Adipose tissue (tissue), 3 donors: ENCODE data around the gene MTA3. TPM values are rescaled to one million over a fixed set of nuclear protein-coding genes. Genes with fewer than 3 reads are reported as not detected.
"Not testable (repeated sequence)": the region's sequence is repeated elsewhere in the genome, so short reads cannot be mapped to it uniquely, and the experiment has no call there.

Experiments
- H3K27ac ChIP-seq: one replicate; pipeline ENCODE4 v1.5.1; 2013; ENCODE audit warnings: low read depth, low read length
- WGBS, 3 donors: extraction: QIAGEN DNeasy Blood & Tissue Kit; methylation state at CpG; one replicate each; pipeline ENCODE4 v1.1.7; 2013; 5-methylcytosine and 5-hydroxymethylcytosine counted together
- polyA plus RNA-seq, 3 donors: library from polyadenylated mRNA; stranded (reverse); fragments of 200-250 nt; gene quantifications; one replicate each; pipeline ENCODE4 v1.2.3, GENCODE V29; 2013
- donor health status: healthy with polysubstance abuse.
- donor health status: Bipolar disorder and iron deficiency.
- donor health status: healthy.

MTA3 gene
- polyA plus RNA-seq, 3 donors: 17.2 to 28.3 (median 20.0) TPM

GRCh38 chr2:42640261-42640660 lies 71.8 kb downstream of the MTA3 start:
- H3K27ac ChIP-seq: no peak overlapping the region
- WGBS, 3 donors: 83 to 93% (median 92%) methylated on average over 1 of the region's 1 CpG

DNA sequence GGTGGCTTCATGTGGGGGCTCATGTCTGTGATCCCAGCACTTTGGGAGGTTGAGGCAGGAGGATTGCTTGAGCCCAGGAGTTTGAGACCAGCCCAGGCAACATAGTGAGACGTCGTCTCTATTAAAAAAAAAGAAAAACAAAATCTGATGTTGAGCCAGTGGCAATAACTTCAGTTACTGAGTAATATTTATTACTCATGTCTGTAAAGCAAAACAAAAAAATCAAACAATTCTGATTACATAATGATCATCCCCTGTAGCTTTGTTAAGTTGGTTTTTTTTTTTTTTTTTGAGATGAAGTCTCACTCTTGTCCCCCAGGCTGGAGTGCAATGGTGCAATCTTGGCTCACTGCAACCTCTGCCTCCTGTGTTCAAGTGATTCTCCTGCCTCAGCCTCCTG lies 73.9 kb downstream of the MTA3 start:
- 84 to 98% (median 96%) methylated on average over 2 of the region's 2 CpGs for WGBS, 3 donors

DNA sequence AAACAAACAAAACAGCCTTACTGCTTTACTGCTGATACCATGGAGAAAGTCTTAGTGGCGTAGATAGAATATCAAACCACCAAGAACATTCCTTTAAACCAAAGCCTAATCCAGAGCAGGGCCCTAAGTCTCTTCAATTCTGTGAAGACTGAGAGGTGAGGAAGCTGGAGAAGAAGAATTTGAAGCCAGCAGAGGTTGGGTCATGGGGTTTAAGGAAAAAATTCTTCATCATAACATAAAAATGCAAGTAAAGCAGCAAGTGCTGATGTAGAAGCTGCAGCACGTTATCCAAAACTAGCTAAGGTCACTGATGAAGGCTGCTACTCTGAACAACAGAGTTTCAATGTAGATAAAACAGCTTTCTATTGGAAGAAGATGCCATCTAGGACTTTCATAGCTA lies 77.1 kb downstream of the MTA3 start:
- WGBS, 3 donors: 98% methylated on average over 2 of the region's 2 CpGs

More for the DNA sequence above, 73.9 kb downstream of the MTA3 start:
- H3K27ac ChIP-seq: not testable (repeated sequence)

GRCh38 chr2:42648796-42649195 lies 80.4 kb downstream of the MTA3 start:
- H3K27ac ChIP-seq: no peak overlapping the region
- WGBS, 3 donors: 69 to 88% (median 70%) methylated on average over 8 of the region's 8 CpGs

More for the DNA sequence above, 77.1 kb downstream of the MTA3 start:
- no peak overlapping the region for H3K27ac ChIP-seq

GRCh38 chr2:42651057-42651456 lies 82.6 kb downstream of the MTA3 start:
- 93 to 97% (median 93%) methylated on average over 1 of the region's 1 CpG for WGBS, 3 donors
- H3K27ac ChIP-seq: no peak overlapping the region

- 81 to 85% (median 81%) methylated on average over 6 of the region's 6 CpGs for WGBS, 3 donors
- H3K27ac ChIP-seq: no peak overlapping the region
Measured at GRCh38 chr2:42652086-42652485, 83.7 kb downstream of the MTA3 start.

DNA sequence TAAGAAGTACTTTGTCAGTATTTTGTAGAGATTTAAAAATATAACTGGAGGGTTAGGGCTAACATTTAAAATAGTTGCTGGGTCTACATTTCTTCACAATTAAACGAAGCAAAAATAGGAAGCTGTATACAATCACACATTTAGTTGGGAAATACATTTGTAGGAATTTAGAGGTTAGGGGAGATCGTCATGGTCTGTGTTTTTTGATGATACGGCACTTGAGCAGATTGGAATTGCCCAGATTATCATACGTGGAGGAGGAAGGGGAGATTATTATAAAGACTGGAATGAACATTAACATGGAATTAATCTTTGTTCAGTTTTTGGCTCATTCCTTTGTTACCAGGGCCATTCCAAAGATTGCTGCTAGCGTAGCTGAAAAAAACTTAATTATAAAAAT lies 84.6 kb downstream of the MTA3 start:
- H3K27ac ChIP-seq: no peak overlapping the region
- WGBS, 3 donors: 55 to 85% (median 68%) methylated on average over 5 of the region's 5 CpGs

DNA sequence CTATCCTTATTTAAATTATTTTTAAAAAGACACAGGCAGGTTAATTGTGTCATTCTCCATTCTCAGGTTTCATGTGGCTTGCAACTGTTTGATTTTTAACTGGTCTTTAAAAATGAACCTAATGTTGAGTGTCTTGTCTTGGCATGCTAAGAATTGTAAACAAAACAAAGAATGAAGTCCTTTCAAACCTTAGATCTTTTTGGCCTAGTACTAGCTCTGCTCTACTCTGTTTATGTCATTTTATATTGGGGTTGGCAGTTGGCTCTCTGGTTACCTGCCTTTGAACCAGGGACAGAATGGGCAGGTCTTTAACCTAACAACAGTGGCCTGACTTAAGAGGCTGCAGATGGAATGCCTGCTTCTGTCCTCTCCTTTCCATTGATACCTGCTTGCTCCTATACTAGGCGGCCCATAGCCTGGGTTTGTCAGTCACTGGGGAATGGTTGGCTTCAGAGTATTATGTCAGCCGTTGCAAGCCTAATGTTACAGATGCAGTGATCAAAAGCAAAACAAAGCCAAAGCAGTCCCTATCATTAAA lies 85.5 kb downstream of the MTA3 start:
- no peak overlapping the region for H3K27ac ChIP-seq
- WGBS, 3 donors: 93 to 96% (median 94%) methylated on average over 2 of the region's 2 CpGs

- 83 to 94% (median 88%) methylated on average over 8 of the region's 8 CpGs for WGBS, 3 donors
- no peak overlapping the region for H3K27ac ChIP-seq
Measured at GRCh38 chr2:42658306-42658705, 89.9 kb downstream of the MTA3 start.

- no peak overlapping the region for H3K27ac ChIP-seq
Measured at GRCh38 chr2:42659609-42660008, 91.2 kb downstream of the MTA3 start.

GRCh38 chr2:42663106-42663780 lies 94.8 kb downstream of the MTA3 start:
- no peak overlapping the region for H3K27ac ChIP-seq
- WGBS, 3 donors: 22 to 37% (median 23%) methylated on average over 3 of the region's 3 CpGs

More at GRCh38 chr2:42659609-42660008, 91.2 kb downstream of the MTA3 start:
- WGBS, 3 donors: 63 to 76% (median 71%) methylated on average over 4 of the region's 4 CpGs

GRCh38 chr2:42663828-42664227 lies 95.4 kb downstream of the MTA3 start:
- H3K27ac ChIP-seq: no peak overlapping the region
- WGBS, 3 donors: 52 to 67% (median 58%) methylated on average over 3 of the region's 3 CpGs

DNA sequence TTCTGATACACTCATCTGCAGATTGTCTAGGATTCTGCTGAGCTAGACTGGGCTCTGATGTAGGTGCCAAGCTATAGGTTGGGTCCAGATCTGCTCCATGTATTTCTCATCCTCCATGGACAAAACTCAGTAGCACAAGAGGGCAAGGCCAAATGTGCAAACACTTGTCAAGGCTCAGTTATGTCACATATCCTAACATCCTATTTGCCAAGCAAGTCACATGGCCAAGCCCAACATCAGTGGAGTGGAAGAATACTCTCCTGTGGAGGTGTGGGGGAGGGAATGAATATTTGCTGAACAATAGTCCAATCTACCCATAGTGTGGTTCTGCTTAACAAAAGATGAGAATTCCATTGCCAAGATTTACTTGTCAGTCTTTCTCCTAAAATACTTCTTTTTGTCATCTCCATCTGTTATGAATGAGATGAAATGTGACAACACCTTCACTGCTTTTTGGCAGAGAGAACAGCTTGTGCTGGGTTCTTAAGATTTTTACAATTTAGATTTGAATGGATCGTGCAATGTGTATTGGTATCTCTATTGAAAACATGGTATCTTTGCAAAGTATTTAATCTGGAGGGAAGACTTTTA lies 105.7 kb downstream of the MTA3 start:
- WGBS, 3 donors: 97 to 100% (median 97%) methylated on average over 1 of the region's 1 CpG

GRCh38 chr2:42675815-42676214 lies 107.4 kb downstream of the MTA3 start:
- H3K27ac ChIP-seq: no peak overlapping the region
- WGBS, 3 donors: 85 to 99% (median 96%) methylated on average over 2 of the region's 2 CpGs

More for the DNA sequence above, 105.7 kb downstream of the MTA3 start:
- H3K27ac ChIP-seq: no peak overlapping the region

DNA sequence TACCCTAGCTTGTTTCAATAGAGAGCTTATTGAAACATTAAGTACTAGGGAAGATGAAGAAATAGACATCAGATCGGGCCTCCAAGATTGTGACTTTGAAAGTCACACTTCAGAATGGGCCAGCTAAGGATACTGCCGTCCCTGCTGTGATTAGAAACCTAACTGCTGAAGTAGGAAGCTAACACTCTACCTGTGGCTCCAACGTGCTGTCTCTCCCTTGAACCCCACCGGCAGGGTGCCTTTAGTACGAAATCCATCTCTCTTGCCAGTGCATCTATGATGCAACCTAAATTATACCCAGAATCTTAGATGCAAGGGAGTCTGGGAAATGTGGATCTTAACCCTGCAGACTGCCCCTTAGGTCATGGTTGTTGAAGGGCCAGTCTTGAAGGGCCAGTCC lies 116.9 kb downstream of the MTA3 start:
- H3K27ac ChIP-seq: no peak overlapping the region
- WGBS, 3 donors: 76 to 91% (median 81%) methylated on average over 5 of the region's 5 CpGs

- 57 to 78% (median 75%) methylated on average over 2 of the region's 2 CpGs for WGBS, 3 donors
- no peak overlapping the region for H3K27ac ChIP-seq
Measured at GRCh38 chr2:42693013-42693615, 124.7 kb downstream of the MTA3 start.

DNA sequence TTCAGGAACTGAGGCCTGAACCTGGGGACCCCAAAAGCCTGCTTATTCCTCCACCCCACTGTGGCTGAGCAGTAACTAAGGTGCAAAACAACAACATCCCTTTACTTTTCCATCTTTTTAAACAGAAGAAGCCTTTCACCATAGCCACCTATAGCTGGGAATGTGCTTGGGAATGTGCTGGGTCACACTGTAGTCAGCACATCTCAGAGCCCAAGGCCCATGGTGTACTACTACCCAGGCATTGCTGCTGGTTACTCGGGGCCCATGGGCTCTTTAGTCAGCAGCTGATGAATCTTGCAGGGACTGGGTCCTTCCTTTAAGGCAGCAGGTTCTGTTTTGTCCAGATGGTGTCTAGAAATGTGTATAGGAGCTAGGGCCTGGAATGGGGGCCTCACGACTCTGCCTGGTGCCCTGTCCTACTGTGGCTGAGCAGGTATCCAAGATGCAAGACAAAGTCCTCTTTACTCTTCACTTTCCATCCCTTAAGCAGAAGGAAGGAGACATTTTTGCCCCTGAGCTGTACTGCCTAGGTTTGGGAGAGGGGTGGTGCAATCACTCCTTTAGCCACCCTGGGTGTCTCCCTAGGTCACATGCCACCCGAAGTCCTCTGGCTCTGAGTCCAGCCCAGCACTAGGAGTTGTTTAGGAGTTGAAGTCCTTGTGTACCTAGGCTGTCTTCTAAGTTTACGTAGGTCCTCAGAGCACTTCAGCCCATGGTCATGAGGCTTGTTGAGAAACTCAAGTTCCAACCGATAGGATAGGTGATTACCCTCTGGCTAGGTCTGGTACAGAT lies 125.5 kb downstream of the MTA3 start:
- WGBS, 3 donors: 87 to 99% (median 90%) methylated on average over 5 of the region's 5 CpGs
- H3K27ac ChIP-seq: no peak overlapping the region

DNA sequence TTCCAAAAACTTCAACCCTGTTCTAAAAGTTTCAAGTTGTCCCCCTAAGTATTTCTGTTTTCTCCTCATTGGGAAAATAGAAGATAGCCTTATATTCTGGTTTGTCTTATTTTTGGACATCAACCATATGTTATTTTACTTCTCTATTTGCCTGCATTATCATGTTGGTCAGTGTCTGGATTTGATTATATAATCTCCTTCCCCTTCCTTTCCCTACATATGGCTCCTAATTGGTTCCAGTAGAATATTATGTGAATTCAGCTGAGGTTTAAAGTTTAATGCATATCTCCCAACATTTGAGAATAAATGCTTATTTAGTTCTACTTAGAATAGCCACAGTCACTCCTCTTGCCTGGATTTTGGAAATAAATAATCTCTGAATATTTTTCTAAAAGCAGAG lies 128.6 kb downstream of the MTA3 start:
- no peak overlapping the region for H3K27ac ChIP-seq

- WGBS, 3 donors: 94 to 98% (median 96%) methylated on average over 4 of the region's 4 CpGs
- H3K27ac ChIP-seq: no peak overlapping the region
Measured at GRCh38 chr2:42698940-42699339, 130.5 kb downstream of the MTA3 start.
